ENCODE results near the gene FOXF2. TPM values are rescaled to one million over a fixed set of nuclear protein-coding genes. Genes with fewer than 3 reads are reported as not detected.

The FOXF2 gene
- total and polyA plus RNA-seq, 2 of the 13 experiments (the other 11 are each of a cell fraction or from before 2014, with no cell fraction given) = not detected

DNA sequence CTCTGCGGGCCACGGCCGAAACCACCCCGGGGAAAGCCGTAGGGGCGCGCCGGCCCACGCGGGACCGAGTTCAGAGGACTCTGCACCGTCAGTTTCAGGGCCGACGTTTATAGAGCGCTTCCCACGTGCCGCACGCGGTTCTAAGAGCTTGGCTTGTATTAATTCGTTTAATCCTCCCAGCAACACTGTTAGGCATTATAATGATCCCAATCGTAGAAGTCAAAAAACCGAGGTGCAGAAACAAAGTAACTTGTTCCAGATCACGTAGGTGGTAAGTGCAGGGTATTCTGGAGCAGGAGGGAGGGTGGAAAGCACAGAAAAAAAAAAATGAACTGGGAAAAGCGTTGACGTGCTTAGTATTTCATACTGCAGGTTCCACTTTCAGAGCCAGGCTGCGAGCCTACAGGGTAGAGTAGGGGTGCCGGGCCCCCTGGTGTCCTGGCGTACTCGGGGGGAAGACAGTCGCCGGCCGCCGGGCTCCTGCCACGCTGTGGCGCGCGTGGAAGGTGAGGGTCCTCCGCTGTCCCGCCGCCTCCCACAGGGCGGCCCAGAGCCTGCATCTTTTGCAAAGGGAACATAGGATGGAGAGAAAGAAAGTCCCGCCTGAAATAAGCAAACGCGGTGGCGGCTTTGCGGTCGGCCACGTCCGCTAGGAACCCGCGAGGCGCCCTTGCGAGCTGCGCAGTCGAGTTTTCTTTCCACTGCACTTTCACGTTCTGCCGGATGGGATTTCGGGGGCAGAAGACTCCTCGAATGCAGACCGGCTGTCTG lies 10.2 kb upstream of the FOXF2 start:
- intact Hi-C loops (cut with micrococcal nuclease; ENCODE audit: unreplicated experiment) = no loop called here
- no peaks in the 10 kb centered on the region for H3K36me3 ChIP-seq (replicated peaks in 1 of 2; ENCODE audit: control insufficient read depth in 1 of 2, insufficient read depth in 2 of 2, low read length in 2 of 2)
- DNase-seq (ENCODE audit: low spot score) (no peak), FAIRE-seq (no peak), ATAC-seq (no peak)
- POLR2A ChIA-PET = no interaction called here
- no peak overlapping the region for H3K9ac ChIP-seq (ENCODE audit: insufficient read depth, low read depth, low read length)
- H3K79me2 ChIP-seq (ENCODE audit: insufficient read depth, low read length) = no peaks in the 10 kb centered on the region
- H4K20me1 ChIP-seq (ENCODE audit: insufficient read depth, low read length) = no peaks in the 10 kb centered on the region; the same call in 1 of the 2 replicates
- no peak overlapping the region for H3K4me2 ChIP-seq (ENCODE audit: low read depth, low read length)
- WGBS (ENCODE audit: low lambda C conversion rate) = 37% methylated on average over 60 of the region's 60 CpGs
- H3K27me3 ChIP-seq (ENCODE audit: control insufficient read depth in 1 of 2, insufficient read depth in 2 of 2, low read length in 2 of 2) = peaks cover 32 to 90% of the 10 kb centered on the region in 2 experiments
- no TSS peak for BruUV-seq (replicated peaks)
- no peak overlapping the region for H2AFZ ChIP-seq (ENCODE audit: low read length)
- CTCF ChIA-PET (ENCODE audit: low intra/inter-chr PET ratio, low total read pairs) = no interaction called here
- peaks cover 21% of the 10 kb centered on the region; the same call in 1 of the 2 replicates for H3K4me1 ChIP-seq (ENCODE audit: insufficient read depth, low read length)
- no peaks in the 10 kb centered on the region for H3K9me3 ChIP-seq (ENCODE audit: low read length)
- in situ Hi-C loops (cut with HindIII; ENCODE audit: extremely low pct_ligation_motif_present, low pct_unique_long_range_greater_than_20kb) = no loop called here
- H3K4me3 ChIP-seq (replicated peaks in 1 of 3; ENCODE audit: insufficient read depth in 1 of 3, low read depth in 2 of 3, low read length in 3 of 3) = no peak overlapping the region
- H3K27ac ChIP-seq (ENCODE audit: extremely low read length, insufficient read depth, low read length) = no peak overlapping the region
- TF ChIP-seq RNF2 (conservative IDR thresholded peaks at IDR 0.05; ENCODE audit: low read depth) = peak; percentile 92
- TF ChIP-seq, protein P1, sequence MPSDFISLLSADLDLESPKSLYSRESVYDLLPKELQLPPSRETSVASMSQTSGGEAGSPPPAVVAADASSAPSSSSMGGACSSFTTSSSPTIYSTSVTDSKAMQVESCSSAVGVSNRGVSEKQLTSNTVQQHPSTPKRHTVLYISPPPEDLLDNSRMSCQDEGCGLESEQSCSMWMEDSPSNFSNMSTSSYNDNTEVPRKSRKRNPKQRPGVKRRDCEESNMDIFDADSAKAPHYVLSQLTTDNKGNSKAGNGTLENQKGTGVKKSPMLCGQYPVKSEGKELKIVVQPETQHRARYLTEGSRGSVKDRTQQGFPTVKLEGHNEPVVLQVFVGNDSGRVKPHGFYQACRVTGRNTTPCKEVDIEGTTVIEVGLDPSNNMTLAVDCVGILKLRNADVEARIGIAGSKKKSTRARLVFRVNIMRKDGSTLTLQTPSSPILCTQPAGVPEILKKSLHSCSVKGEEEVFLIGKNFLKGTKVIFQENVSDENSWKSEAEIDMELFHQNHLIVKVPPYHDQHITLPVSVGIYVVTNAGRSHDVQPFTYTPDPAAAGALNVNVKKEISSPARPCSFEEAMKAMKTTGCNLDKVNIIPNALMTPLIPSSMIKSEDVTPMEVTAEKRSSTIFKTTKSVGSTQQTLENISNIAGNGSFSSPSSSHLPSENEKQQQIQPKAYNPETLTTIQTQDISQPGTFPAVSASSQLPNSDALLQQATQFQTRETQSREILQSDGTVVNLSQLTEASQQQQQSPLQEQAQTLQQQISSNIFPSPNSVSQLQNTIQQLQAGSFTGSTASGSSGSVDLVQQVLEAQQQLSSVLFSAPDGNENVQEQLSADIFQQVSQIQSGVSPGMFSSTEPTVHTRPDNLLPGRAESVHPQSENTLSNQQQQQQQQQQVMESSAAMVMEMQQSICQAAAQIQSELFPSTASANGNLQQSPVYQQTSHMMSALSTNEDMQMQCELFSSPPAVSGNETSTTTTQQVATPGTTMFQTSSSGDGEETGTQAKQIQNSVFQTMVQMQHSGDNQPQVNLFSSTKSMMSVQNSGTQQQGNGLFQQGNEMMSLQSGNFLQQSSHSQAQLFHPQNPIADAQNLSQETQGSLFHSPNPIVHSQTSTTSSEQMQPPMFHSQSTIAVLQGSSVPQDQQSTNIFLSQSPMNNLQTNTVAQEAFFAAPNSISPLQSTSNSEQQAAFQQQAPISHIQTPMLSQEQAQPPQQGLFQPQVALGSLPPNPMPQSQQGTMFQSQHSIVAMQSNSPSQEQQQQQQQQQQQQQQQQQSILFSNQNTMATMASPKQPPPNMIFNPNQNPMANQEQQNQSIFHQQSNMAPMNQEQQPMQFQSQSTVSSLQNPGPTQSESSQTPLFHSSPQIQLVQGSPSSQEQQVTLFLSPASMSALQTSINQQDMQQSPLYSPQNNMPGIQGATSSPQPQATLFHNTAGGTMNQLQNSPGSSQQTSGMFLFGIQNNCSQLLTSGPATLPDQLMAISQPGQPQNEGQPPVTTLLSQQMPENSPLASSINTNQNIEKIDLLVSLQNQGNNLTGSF (CRISPR knock-in tag; IDR thresholded peaks at IDR 0.05) = no peak
- TF ChIP-seq ZFP36L2 (CRISPR knock-in tag; IDR thresholded peaks at IDR 0.05) = no peak
- TF ChIP-seq, protein P2, sequence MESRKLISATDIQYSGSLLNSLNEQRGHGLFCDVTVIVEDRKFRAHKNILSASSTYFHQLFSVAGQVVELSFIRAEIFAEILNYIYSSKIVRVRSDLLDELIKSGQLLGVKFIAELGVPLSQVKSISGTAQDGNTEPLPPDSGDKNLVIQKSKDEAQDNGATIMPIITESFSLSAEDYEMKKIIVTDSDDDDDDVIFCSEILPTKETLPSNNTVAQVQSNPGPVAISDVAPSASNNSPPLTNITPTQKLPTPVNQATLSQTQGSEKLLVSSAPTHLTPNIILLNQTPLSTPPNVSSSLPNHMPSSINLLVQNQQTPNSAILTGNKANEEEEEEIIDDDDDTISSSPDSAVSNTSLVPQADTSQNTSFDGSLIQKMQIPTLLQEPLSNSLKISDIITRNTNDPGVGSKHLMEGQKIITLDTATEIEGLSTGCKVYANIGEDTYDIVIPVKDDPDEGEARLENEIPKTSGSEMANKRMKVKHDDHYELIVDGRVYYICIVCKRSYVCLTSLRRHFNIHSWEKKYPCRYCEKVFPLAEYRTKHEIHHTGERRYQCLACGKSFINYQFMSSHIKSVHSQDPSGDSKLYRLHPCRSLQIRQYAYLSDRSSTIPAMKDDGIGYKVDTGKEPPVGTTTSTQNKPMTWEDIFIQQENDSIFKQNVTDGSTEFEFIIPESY (CRISPR knock-in tag; IDR thresholded peaks at IDR 0.05) = peak; percentile 22; the same call in 1 of the 2 replicates
- no peak for TF ChIP-seq ZNF703 (CRISPR knock-in tag; IDR thresholded peaks at IDR 0.05; ENCODE audit: borderline replicate concordance)
- peak; percentile 98 for TF ChIP-seq CBX2 (IDR thresholded peaks at IDR 0.05; ENCODE audit: low read depth, low read length)
- no peak for TF ChIP-seq CBX2 (CRISPR knock-in tag; IDR thresholded peaks at IDR 0.05; ENCODE audit: low read depth)
- TF ChIP-seq, protein P3, sequence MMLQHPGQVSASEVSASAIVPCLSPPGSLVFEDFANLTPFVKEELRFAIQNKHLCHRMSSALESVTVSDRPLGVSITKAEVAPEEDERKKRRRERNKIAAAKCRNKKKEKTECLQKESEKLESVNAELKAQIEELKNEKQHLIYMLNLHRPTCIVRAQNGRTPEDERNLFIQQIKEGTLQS (CRISPR knock-in tag; IDR thresholded peaks at IDR 0.05) = no peak
- no peak for TF ChIP-seq CHD4 (IDR thresholded peaks at IDR 0.05; ENCODE audit: borderline replicate concordance, low read length)
- TF ChIP-seq, protein P4, sequence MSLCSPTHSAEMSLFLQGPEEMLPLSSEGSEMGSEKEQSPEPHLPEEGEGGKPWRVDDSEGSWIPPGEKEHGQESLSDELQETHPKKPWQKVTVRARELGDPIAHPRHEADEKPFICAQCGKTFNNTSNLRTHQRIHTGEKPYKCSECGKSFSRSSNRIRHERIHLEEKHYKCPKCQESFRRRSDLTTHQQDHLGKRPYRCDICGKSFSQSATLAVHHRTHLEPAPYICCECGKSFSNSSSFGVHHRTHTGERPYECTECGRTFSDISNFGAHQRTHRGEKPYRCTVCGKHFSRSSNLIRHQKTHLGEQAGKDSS (CRISPR knock-in tag; IDR thresholded peaks at IDR 0.05; ENCODE audit: borderline replicate concordance, low read depth) = no peak
- TF ChIP-seq, protein P5, sequence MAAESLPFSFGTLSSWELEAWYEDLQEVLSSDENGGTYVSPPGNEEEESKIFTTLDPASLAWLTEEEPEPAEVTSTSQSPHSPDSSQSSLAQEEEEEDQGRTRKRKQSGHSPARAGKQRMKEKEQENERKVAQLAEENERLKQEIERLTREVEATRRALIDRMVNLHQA (CRISPR knock-in tag; IDR thresholded peaks at IDR 0.05) = no peak
- TF ChIP-seq SMAD3 (CRISPR knock-in tag; IDR thresholded peaks at IDR 0.05) = no peak
- peak; percentile 10; the same call in 1 of the 2 replicates for TF ChIP-seq MTF2 (CRISPR knock-in tag; IDR thresholded peaks at IDR 0.05; ENCODE audit: borderline replicate concordance)
- TF ChIP-seq ZNF432 (CRISPR knock-in tag; IDR thresholded peaks at IDR 0.05; ENCODE audit: borderline replicate concordance) = no peak
- no peak for TF ChIP-seq SUZ12 (IDR thresholded peaks at IDR 0.05; ENCODE audit: low read depth, low read length)
- TF ChIP-seq JUNB (CRISPR knock-in tag; IDR thresholded peaks at IDR 0.05; ENCODE audit: borderline replicate concordance) = no peak

Data from HepG2 (cell line).